HFF-Myc (cell line): Measurements from ENCODE around the gene MRPS31.

Source experiments
- DNase-seq: peaks from one replicate; pipeline ENCODE4 v3.0.0-alpha.2; 2011; ENCODE audit warnings: low read depth; ENCODE audit errors: extremely low read depth
- H3K4me3 ChIP-seq: replicated peaks from 2 replicates; pipeline ENCODE4 v1.5.1; 2011; ENCODE audit warnings: low read depth, mild to moderate bottlenecking, control low read depth, low read length
- CTCF ChIP-seq: IDR thresholded peaks from 2 replicates; pipeline ENCODE4 v1.5.1; 2012; ENCODE audit warnings: mild to moderate bottlenecking, low read depth, low read length, control low read depth; ENCODE audit errors: missing control alignments

MRPS31 gene

GRCh38 chr13:40781717-40782116 lies 10.7 kb upstream of the MRPS31 start:
- TF ChIP-seq CTCF = no peak
- DNase-seq = no peak
- no peak overlapping the region for H3K4me3 ChIP-seq

GRCh38 chr13:40780822-40781401 lies 9.9 kb upstream of the MRPS31 start:
- TF ChIP-seq CTCF = no peak
- no peak overlapping the region for H3K4me3 ChIP-seq
- DNase-seq = no peak

GRCh38 chr13:40779796-40780285 lies 8.9 kb upstream of the MRPS31 start:
- no peak overlapping the region for H3K4me3 ChIP-seq
- DNase-seq = no peak
- TF ChIP-seq CTCF = no peak

GRCh38 chr13:40779049-40779448 lies 8.1 kb upstream of the MRPS31 start:
- no peak for DNase-seq
- no peak overlapping the region for H3K4me3 ChIP-seq
- no peak for TF ChIP-seq CTCF

- no peak overlapping the region for H3K4me3 ChIP-seq
- no peak for DNase-seq
- TF ChIP-seq CTCF = no peak
These were observed 6.8 kb upstream of the MRPS31 start for GRCh38 chr13:40777809-40778175.

- H3K4me3 ChIP-seq = no peak overlapping the region
- DNase-seq = no peak
- TF ChIP-seq CTCF = peak; percentile 59
These were observed 6.3 kb upstream of the MRPS31 start for GRCh38 chr13:40777166-40777808.
